ENCODE results near the gene CMTM2. TPM values are rescaled to one million over a fixed set of nuclear protein-coding genes. Genes with fewer than 3 reads are reported as not detected.

CMTM2 gene
- not detected for polyA plus RNA-seq (2013, experiment 1 of 2; ENCODE audit: insufficient read length)
- polyA plus RNA-seq (2013, experiment 2 of 2; ENCODE audit: insufficient read length), result not detected

DNA sequence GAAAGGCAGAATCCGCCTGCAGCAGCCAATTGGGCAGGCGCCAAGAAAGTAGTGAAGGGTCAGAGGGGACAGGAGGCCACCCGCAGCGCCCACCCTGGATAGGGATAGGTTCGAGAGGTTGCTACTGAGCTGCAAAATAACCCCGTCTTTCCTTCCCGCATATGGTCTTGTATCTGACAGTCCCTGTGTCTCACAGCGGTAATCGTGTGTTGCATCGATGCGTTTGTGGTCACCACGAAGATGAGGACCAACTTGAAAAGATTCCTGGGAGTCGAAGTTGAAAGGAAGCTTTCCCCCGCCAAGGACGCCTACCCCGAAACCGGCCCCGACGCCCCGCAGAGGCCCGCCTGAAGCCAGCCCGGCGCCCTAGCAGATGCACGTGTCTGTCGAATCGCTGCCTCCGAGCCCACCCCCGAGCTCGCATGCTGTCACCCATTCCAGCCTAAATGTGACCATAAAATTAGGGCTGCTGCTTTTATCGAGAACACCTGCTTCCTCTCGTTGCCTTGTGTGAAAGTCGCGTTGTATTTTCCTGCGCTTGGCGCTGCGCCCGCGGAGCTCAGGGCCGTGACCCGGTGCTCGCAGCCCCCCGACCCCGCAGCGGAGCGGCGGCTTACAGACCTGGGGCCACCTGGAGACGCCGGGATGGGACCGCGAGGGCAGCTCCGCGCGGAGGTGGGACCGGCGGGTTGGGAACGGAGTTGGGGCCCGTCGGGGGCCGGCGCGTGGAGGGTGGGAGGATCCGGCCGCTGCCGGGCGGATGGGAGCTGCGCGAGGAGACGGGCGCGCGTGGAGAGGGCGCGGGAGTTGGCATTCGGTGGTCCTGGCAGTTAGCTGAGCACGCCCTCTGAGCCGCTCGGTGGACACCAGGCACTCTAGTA, at the start of gene CMTM2:
TSS of gene CMTM2 (plus strand) at position 813 of the 881 bp plus-strand sequence. CDS start 145 bp downstream, outside the sequence.
- no peak for DNase-seq

DNA sequence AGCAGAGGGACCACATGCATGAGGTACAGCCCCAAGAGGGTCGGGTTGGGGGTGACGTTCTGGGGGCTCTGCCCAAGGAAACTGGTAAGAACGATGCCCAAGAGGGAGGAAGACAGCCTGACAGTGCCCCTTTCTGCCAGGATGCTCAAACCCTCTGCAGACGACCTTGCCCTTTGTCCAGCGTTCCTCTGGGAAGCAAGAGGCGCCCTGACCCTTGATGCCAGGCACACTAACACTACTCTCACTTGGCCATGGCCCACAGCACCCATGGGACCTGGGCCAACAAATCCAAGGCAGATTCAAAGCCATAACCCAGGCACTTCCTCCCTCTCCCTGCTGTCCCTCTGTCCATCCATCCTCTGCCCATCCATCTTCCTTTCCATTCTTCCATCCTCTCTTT, 49.8 kb upstream of the CMTM2 start:
- DNase-seq, result no peak

GRCh38 chr16:66534376-66534799, 44.9 kb upstream of the CMTM2 start:
- DNase-seq, result no peak

DNA sequence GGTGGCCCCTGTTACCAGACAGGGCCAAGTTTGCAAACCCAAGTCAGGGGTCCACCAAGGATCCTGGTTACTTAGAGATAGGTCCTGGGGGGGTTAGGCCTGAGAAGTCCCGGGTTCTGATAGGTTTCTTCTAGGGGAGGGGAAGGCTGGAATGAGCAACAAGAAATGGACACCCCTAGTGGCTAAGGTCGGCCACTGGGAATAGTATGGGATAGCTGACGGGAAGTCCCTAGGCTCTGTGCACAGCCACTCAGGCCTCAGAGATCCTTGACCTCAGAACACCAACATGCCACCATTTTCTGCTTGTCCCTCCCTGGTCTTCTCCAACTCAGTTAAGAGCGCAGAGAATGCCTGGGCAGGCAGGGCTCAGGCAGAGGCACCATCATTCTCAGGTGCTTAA, 42.7 kb upstream of the CMTM2 start:
- DNase-seq, result no peak

GRCh38 chr16:66537236-66537635, 42.0 kb upstream of the CMTM2 start:
- no peak for DNase-seq

GRCh38 chr16:66538910-66539309, 40.4 kb upstream of the CMTM2 start:
- no peak for DNase-seq

- no peak for DNase-seq
Observed at GRCh38 chr16:66539623-66540469, 39.4 kb upstream of the CMTM2 start.

GRCh38 chr16:66541388-66542355, 37.6 kb upstream of the CMTM2 start:
- DNase-seq, result no peak

- DNase-seq, result no peak
Observed at GRCh38 chr16:66542396-66542795, 36.9 kb upstream of the CMTM2 start.

DNA sequence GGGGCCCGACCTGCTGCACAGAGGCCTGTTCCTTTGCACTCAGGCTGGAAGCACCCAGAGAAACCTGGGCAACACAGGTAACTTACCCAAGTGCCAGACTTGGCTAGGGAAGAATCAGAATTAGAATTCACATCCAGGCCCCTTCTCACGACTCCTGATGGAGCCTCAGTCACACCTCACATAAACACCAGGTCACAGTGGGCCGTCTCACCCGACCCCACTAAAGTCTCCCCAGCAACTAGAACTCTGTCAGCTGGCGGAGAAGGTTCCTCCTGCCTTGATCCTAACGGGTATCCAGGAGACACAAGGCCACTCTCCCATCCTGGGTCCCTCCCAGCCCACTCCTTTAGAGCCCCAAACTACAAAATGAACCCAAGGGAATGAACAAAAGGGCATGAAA, 35.7 kb upstream of the CMTM2 start:
- no peak for DNase-seq

DNA sequence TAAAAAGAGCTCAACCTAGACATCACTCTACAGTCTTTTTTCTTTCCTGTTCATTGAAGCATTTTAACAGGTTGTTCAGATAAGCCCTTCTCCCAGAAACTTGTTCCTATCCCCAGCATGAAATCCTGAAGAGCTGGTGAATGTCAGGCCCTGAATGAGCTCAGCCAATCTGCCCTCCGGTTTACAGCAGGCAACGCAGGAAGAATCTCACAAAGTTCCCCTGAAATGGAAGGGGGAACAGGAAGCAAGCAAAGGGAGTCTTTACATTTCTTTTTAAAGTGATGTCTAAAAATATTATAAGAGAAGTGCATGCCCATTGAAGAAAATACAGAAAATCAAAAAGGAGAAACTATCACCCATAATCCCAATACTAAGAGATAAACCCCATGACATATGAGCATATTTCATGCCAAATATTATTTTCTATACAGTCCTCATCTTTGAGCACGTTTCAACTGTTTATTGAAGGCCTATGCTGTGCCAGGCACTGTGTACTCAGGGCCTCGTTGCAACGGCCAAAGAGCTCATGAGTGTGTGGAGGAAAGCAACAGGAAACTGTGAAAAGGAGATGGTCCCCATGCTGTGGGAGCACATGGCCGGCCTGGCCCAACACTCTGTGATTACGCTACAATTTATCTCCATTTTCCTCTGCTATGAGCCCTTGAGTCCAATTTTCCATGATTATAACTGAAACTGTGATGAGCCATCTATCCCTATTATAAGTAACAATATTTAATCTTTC, 35.1 kb upstream of the CMTM2 start:
- no peak for DNase-seq

DNA sequence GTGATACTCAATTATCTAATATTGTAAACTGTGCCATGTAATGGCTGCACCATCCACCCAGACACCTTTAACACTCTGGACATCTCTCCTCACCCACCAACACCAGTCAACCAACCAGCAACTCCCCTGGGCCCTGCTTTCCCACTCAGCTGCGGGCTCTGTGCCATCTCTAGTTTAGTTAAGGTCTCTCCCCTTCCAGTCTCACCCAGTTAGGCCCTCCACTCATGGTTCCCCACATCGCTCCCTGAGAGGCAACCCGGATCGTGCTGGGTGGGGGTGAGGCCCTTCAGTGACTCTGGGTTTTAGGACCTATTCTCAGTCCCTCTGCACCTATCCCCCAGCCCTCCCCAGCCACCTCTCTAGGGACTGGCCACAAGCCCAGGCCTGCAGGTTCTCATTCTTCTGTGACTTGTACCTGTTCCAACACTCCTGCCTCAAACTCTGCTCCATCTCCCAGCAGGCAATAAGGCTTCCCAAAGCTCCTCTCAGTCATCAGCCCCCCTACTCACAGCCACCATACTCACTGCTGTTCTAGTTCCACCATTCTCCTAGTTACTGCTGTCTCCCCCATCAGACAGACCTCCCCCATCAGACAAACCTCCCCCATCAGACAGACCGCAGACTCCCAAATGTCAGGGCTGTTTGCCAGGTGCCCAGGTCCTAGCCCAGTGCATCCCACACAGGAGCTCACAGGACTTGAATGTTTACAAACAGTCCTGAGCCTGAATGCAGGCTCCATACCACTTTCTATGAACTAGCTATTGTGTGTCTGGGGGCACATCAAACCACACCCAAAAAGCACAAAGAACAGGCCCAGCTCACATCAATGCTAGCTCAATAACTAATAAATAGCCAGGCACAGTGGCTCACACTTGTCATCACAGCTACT, 31.9 kb upstream of the CMTM2 start:
- no peak for DNase-seq

DNA sequence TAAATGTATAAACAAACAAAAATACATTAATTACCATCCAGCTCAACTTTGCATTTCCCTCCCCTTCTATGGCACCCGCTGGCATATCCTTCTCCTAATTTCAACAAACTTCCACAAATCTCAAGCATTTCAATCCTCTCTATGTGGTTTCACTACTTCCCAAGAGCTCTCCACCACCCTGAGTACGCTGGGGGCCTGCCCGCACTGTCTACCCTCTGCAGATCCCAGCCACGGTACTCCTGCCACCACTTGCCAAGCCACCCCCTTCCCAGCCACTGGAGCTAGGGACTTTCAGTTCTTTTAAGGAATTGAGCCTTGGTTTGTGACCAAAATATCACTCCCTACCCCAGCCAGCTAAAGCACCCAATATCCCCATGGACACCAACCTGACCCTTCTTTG, 31.2 kb upstream of the CMTM2 start:
- DNase-seq, result no peak

GRCh38 chr16:66548868-66549267, 30.4 kb upstream of the CMTM2 start:
- no peak for DNase-seq

- DNase-seq, result peak; percentile 79
Observed at GRCh38 chr16:66549284-66550131, 29.8 kb upstream of the CMTM2 start, which contains the start of gene TK2. TK2 (minus strand) TSS chr16:66550122; CDS start chr16:66550061, 61 bp downstream.

GRCh38 chr16:66551348-66551759, 27.9 kb upstream of the CMTM2 start:
- DNase-seq, result peak; percentile 40

DNA sequence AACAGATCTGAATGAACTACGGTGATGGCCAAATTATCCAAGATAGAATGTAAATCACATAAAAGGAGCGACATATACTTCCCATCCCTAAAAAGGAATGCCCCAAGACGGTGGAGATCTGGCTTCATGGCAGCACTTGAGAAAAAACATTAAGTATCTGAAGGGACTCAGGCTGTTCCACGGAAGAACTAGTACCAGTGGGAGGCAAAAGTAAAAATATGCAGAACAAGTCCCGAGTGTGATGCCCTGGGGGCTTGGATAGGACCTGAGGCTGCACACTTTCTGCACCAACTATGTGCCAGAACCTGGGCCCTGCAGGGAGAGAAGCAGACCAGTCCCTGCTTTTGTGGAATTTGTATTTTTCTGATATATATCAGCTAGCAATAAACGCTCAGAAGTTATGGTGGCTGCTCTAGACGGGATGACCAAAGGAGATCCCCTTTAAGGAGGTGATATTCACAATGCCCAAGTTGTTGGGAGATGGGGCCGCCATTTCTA, 27.4 kb upstream of the CMTM2 start:
- DNase-seq, result no peak

DNA sequence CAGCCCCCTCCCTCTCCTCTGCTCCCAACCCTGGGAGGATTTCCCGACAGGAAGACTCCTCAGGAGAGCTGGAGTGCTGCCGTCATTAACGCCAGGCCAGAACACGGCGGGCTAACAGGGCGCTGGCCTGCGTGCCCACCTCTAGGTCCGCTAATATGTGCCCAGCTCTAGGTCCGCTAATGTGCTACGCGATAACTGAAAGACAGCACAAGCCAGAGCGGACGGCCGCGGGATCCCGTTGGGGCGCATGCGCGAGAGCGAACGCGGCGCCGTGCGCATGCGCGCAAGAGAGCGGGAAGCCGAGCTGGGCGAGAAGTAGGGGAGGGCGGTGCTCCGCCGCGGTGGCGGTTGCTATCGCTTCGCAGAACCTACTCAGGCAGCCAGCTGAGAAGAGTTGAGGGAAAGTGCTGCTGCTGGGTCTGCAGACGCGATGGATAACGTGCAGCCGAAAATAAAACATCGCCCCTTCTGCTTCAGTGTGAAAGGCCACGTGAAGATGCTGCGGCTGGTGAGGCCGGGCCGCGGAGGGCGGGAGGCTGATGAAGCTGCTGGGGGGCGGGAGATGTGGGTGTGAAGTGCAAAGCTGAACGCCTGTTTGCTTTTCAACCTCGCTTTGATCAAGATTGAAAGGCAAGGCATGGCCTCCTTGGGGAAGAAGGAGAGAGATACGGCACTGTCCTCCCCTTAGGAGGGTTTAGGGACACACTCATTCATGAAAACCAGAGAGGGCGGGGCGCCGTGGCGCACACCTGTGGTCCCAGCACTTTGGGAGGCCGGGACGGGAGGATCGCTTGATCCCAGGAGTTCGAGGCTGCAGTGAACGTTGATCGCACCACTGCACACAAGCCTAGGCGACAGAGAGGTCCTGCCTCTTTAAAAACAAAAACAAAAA, 26.7 kb upstream of the CMTM2 start, which contains the start of gene CKLF:
TSS of gene CKLF (plus strand) at position 291 of the 892 bp plus-strand sequence. CDS start at position 431, 140 bp downstream.
- peak; percentile 87 for DNase-seq

Measured in fibroblast of skin of back (primary cell).